HL-60/S4 treated with retinoic acid at 250 ng/mL for 4 days and 3 days (cell line): ENCODE measurements around the gene SNCAIP.

Experiments used
- in situ Hi-C: fragments of 300-500 bp; cut with MboI; formaldehyde crosslinking; loops from 2 replicates; pipeline ENCODE4 v1.7.0; 2022; ENCODE audit warnings: low sequenced_read_pairs

Gene SNCAIP

DNA sequence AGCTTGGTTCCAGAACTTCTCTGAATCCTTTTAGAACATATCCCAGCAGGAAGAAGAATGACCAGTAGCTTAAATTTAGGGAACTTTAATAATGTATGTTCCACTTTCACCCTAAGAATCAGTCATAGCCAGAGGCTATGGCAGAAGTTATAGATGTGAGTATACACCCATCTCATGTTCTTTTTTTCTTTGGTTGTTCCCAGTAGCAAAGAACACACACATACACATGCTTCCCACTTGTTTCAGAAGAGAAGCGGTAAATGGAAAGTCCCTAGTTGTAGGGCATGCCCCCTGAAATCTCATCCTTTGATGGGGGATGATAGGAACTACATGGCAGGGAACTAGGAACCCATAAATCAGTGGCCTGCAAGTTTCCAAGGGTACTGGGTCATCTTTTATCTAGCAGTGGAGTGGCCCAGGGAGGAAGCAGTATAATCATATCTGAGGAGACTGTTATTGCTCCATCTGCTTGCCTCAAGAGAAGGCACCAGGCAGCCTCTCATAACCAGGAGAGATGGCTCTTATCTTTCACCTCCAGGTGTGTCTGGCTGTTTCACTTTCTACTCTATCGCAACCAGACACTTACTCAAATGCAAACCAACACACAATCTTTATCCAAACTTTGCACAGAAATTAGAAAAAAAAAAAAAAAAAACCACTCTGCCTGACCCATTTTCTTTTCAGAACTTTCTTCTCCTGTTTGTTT, 109.5 kb downstream of the SNCAIP start:
- in situ Hi-C loops = no loop called here

DNA sequence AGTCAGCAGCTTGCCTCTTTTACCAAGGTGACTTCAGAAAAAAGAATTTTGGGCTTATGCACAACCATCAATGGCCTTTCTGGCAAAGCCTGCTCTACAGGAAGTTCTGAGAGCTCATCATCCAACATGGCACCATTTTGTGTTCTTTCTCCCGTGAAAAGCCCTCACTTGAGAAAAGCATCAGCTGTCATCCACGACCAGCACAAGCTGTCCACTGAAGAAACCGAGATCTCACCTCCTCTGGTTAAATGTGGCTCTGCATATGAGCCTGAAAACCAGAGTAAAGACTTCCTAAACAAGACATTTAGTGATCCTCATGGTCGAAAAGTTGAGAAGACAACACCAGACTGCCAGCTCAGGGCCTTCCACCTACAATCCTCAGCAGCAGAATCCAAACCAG, 111.2 kb downstream of the SNCAIP start:
- in situ Hi-C loops = no loop called here

DNA sequence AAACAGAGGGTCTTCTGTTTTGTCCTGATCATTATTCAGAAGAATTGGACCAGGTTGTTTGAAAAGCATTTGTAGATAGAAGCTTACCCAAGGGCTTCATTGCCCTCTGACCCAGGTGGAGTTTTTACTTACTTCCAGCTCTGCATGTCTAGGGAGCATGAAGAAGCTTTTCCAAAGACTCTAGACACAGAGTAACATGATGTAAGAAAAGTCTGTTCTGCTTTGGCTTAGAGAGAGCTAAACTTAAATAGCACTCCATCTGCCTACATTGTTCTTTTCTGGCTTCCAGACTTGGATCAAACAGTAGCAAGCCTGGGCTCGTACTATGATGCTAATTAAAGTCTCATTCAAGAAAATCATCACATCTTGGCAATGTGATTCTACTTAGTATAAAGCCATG, 112.1 kb downstream of the SNCAIP start:
- in situ Hi-C loops = no loop called here

DNA sequence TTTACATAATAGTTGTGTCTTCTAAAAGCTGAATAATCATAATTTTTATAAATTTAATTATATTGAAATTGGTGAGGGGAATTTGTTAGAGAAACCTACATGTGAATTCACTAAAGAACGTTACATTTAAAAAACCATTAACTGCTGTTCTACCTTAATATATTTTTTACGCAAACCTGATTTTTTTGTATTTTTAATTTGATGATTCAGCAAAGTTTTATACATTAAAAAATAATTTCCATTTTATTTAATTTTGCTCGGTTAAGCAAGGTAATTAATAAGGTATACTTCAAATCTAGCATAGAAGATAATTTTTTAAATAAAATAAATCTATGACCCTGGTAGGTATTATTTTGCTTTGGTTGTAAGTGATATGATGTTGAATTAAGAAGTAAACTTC, 114.3 kb downstream of the SNCAIP start:
- in situ Hi-C loops = no loop called here

DNA sequence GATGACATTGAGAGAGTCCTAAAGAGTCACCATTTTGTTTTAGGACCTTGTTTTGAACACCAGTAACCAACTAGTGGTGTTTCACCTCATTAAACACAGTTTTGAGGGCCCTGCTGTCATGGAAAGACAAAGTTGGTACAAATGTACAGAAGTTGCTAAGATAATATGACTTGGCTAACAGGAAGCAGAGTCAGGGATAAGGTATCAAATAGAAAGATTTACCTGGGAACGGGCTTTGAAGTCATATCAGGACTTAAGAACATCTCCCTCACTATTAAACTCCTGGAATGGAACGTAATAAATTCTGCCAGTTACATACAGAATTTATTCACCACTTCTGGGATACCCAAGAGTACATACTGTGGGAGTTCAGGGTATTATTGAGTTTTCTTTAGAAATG, 115.6 kb downstream of the SNCAIP start:
- in situ Hi-C loops = no loop called here

DNA sequence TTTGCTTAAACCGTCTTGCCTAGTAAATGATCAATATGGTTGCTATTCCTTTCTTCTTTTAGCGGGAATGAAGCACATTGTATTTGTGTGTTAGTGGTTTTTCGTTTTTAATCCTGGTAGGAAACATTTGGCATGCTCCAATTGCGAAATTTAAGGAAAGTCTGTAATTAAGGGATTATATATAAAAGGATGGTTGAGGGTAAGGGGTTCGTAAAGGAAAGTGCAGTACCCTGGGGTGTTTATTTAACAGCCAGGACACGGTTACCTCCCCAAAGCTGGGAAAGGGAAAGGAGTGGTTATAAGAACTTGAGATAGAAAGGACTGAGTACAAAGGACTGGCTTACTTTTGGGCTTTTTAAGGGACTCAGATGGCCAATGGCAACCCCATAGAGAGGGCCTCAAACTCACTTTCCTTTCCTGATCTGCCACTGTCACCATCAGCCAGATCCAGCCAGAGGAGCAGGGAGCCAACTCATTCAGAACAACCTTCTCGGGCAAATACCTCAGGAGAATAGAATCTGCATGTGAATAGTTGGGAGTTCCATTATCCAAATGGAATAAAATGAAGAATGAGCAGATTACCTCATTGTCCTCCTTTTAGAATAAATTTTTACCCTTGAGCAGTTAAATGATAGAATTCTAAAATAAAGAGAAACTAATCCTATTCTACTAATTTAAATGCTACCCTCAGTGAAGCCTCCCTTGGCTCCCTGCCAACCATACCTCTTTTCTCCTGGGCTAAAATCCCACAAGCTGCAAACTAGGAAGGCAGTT, 117.7 kb downstream of the SNCAIP start:
- in situ Hi-C loops = no loop called here

DNA sequence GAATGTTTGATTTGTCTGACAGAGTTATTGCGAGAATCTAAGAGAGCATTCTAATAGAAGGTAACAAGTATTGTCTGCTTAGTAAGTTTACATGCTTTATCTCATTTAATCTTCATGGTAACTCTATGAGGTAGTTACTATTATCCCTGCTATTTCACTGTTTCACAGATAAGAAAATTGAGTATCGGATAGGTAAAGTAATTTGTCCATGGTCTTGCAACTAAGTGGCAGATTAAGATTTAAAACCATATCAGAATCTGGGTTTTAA, 118.2 kb downstream of the SNCAIP start:
- in situ Hi-C loops = no loop called here

DNA sequence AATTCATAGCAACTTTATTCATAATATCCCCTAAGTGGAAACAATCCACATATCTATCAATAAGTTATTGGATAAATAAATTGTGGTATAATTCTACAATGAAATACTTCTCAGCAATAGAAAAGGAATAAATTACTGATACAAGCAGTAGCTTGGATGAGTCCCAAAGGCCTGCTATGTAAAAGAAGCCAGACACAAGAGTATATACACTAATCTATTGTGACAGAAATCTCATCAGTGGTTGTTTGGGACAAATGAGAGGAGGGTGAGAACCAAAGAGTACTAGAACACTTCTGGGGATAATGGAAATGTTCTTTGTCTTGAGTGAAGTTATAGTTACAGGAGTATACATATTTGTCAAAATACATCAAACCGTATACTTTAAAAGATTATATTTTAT, 119.3 kb downstream of the SNCAIP start:
- in situ Hi-C loops = no loop called here

DNA sequence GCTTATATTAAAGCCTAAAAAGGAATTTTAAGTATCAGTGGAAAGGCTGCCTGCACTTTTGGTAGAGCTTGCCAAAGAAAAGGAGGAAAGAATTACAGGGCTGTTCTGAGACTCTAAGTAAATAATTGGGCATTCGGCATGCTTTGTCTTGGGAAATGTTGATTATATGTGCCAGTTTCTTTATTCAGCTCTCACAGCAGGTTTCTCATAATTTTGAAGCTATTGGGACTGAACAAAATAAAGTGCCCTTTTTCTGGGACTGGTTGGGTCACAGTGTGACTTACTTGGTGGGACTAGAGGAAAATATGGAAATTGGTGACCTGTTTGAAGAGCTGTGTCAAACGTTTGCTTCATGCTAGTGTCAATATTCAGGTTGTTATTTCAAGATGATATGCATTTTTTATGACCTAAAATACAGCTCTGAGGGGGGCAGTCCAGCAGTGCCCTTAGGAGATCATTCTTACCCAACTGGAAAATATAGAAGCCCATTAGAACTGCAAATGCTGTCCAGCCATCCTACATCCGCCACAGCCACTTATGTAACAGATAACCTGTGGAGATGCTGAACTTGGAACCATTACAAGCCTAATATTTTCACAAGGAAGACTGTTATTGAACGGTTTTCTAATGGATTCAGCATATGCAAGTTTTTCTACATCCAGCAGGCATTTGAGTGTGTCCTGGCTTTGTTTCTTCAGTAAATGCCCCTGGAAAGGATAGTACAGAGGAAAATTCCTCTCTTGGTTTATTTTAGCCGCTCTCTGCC, 122.4 kb downstream of the SNCAIP start:
- in situ Hi-C loops = no loop called here

DNA sequence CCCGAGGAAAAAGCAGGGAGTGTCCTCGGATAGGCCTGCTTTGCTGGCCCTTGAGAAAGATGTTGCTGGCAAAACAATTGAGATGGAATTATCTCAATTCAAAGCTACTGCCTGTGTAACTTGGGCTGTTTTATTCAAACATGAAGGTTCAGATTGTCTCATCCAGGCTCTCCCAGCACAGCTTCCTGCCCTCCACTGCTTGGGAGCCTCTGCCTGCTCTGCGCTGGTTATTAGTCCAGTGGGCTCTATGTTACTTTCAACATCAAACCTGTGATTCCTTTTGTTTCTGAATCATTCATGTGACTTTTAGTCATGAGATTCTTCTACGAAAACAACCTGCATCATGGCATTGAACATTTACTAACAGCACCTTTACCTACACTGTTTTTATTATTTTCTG, 123.2 kb downstream of the SNCAIP start:
- in situ Hi-C loops = no loop called here

DNA sequence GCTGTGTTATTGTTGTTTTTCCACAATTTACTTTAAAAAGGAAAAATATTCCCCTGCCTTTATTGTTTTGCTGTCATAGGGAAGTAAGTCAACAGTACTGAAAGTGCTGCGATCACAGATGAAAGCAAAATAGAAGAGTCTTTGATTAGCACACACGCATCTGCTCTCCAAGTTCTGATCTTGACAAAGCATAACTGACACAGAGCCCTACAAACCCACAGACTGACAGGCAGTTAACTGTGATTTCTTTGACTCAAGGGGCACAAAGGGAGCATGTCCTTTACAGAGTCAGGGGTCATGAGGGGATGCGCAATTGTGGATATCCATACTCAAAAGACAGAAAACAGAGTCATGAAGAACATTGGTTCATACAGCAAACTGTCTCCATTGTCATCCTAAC, 123.7 kb downstream of the SNCAIP start:
- in situ Hi-C loops = no loop called here

DNA sequence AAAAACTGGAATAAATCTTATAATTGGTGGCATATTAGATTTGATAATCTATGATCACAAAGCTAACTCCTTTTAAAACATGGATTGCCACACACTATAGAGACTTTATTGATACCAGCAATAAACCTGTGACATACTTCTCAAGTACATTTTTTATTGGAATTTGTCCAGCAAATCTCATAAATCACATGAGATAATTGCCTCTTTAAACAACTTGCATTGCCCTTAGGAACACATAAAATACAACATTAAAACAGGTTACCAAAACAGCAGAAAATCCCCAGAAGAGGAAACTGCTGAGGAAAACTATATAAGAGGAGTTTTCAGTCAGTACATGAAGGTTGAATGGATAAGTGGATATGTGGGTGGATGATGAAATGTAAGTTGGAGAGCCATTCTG, 124.6 kb downstream of the SNCAIP start:
- in situ Hi-C loops = no loop called here

DNA sequence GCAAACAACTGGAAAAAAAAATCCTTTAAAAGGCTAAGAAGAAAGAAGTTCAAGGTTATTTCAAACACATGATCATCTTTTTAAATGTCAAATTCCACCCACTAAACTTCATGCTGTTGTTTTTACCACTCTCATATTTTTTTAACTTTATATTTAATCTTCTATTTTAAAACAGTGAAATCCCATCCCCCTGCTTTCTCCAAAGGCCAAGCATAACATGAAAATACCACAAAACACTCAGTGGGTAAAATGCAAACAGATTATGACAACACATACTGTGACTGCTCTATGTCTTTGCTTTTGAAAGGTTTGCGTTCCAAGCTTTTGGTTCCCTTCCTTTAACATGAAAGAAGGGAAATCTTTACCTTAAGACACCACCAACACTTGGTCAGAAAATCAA, 127.6 kb downstream of the SNCAIP start:
- in situ Hi-C loops = no loop called here

DNA sequence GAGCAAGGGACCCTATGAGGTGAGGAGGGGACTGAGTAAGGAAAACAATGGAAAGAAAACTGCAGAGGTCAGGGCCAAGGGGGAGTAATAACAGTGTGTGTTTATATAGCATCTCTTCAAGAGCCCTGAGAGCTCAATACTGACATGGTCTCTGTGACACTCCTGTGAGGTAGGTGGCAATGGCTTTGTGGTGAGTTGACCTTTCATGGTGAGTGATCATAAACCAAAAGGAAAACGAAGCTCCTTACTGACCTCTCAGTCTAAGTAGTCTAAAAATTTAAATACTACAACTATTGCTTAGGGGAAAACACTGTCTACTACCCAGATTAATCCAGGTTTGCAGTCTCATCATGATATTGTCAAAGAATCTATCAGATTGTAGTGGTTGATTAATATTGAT, 130.9 kb downstream of the SNCAIP start:
- in situ Hi-C loops = no loop called here

DNA sequence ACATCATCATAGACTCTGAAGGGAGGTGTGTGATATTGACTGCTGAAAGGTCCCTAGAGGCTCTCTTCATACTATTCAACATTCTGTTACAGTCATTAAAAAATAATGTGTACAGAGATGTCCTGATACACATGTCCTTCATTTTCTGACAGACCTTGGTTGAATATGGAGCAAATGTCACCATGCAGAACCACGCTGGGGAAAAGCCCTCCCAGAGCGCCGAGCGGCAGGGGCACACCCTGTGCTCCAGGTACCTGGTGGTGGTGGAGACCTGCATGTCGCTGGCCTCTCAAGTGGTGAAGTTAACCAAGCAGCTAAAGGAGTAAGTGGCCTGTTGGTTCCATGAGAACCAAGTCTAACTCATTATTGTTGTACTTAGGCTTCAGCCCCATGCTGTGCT, 132.4 kb downstream of the SNCAIP start:
- in situ Hi-C loops = no loop called here

DNA sequence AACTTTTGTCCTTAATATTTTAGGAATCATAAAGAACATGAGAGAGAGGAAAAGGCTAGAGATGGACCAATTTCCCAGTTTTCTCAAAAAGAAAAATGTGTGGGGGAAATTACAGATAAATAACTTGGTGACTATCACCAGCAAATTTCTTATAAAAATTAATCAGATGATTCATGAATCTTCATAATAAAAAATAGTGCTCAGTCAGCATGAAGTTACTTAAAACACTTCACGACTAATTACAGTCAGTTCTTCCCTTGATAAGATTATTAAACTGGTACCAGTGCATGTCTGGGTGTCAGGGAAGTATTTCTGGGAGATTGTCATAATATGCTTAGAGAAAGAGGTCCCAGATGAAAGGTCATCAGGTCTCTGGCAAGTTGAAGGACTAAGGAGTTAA, 133.0 kb downstream of the SNCAIP start:
- in situ Hi-C loops = no loop called here

DNA sequence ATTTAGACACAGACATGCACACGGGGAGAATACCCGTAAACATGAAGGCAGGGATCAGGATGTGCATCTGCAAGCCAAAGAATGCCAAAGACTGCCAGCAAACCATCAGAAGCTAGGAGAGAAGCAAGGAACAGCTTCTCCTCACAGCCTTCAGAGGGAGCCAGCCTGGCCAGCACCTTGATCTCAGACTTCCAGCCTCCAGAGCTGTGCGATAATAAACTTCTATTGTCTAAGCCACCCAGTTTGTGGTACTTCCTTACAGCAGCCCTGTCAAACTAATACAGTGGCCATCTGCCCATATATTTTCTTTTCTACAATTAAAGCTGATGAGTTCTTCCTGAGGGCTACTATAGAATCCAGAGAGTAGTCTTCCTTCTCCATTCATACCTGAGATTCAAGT, 135.0 kb downstream of the SNCAIP start:
- in situ Hi-C loops = no loop called here

DNA sequence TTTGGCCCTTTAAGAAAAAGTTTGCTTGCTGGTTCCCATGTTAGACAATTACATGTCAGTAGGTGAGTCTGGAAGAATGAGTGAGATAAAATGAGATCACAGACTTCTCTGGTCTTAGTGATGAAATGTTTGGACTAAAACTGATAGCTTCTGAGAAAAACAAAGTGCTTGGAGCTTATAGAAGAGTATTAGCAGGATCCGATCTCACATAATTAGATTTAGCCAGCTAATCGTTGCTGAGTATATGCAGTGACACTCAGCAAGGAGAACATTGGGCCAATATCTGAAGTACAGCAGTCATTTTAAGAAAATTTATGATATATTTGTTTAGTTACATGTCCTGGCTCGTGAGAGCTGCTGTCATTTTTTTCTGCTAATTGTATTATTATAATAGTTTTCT, 135.8 kb downstream of the SNCAIP start:
- in situ Hi-C loops = no loop called here

DNA sequence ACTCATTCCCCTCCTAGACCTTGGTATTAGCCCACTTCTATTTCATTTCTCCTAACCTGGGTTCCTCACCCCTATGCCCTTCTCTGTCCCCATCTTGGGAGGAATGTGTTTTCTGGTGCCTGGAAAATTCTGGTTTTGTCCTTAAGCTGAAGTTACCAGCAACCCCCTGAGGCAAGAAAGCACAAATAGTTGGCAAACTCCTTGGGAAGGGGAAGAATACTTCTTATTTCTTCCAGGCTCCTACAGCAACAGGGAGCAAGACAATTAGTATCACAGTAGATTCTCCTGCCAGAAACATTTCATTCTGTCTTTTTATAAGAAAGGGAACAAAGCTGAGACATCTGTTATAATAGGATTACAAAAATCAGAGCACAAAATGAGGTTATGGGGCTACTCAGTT, 142.5 kb downstream of the SNCAIP start:
- in situ Hi-C loops = no loop called here

DNA sequence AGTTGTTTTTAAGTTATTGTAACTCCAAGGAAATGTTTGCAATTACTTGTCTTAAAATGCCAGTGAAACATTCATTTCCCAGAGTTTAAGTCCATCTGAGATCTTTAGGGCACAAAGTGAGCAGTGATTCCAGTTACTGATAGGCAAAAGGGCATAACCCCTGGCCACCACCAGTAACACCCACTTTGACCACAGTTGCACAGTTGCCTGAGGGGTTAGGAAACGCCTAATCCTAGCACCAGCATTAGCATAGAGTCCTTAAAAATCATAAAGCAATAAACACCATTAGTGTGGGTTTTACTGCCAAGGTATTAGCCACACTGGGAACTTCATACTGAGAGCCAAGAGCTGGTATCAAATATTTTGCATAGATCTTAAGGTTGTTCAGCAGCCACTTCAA, 143.9 kb downstream of the SNCAIP start:
- in situ Hi-C loops = no loop called here

DNA sequence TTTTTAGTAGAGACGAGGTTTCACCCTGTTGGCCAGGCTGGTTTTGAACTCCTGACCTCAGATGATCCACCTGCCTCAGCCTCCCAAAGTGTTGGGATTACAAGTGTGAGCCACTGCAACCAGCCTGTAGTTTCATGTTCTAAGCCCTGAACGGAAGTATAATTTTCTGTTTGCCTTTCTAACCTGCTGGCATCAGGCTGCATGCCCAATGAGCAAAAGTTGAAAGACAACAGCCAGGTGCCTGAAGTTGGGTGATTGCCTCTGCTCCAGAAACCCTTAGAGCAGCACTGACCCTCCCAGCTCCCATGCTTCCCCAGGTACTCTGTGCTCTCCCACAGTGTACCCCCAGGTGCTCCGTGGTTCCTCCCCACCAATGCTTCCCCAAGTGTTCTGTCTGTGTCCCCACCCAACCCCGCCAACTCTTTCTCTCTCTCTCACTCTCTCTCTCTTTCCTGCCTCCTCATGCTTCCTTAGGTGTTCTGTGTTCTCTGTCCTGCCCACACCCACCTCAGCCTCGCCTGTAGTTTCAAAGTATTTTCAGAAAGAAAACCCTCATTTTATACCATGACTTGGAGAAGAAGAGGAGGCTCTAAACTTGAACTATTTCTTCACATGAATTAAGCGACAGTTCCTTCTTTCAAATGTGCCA, 145.3 kb downstream of the SNCAIP start:
- in situ Hi-C loops = no loop called here
